ENCODE results near the gene SLC10A7.

The SLC10A7 gene

GRCh38 chr4:146256328-146256727 lies 265.4 kb downstream of the SLC10A7 start:
- no peak for DNase-seq (ENCODE audit: low spot score)

GRCh38 chr4:146255874-146256273 lies 265.9 kb downstream of the SLC10A7 start:
- DNase-seq (ENCODE audit: low spot score), result peak; percentile 24

GRCh38 chr4:146255463-146255862 lies 266.3 kb downstream of the SLC10A7 start:
- DNase-seq (ENCODE audit: low spot score), result no peak

- no peak for DNase-seq (ENCODE audit: low spot score)
Measured at GRCh38 chr4:146252969-146253611, 268.6 kb downstream of the SLC10A7 start.

GRCh38 chr4:146247356-146247755 lies 274.4 kb downstream of the SLC10A7 start:
- no peak for DNase-seq (ENCODE audit: low spot score)

- DNase-seq (ENCODE audit: low spot score), result no peak
Measured at GRCh38 chr4:146246381-146246780, 275.4 kb downstream of the SLC10A7 start.

- DNase-seq (ENCODE audit: low spot score), result no peak
Measured at GRCh38 chr4:146245850-146246249, 275.9 kb downstream of the SLC10A7 start.

- no peak for DNase-seq (ENCODE audit: low spot score)
Measured at GRCh38 chr4:146245246-146245645, 276.5 kb downstream of the SLC10A7 start.

GRCh38 chr4:146244496-146244895 lies 277.2 kb downstream of the SLC10A7 start:
- no peak for DNase-seq (ENCODE audit: low spot score)

- no peak for DNase-seq (ENCODE audit: low spot score)
Measured at GRCh38 chr4:146243883-146244277, 277.9 kb downstream of the SLC10A7 start.

- DNase-seq (ENCODE audit: low spot score), result peak; percentile 34
Measured at GRCh38 chr4:146243141-146243882, 278.4 kb downstream of the SLC10A7 start.

GRCh38 chr4:146238107-146238506 lies 283.6 kb downstream of the SLC10A7 start:
- no peak for DNase-seq (ENCODE audit: low spot score)

GRCh38 chr4:146237092-146237491 lies 284.6 kb downstream of the SLC10A7 start:
- DNase-seq (ENCODE audit: low spot score), result no peak

GRCh38 chr4:146236216-146236615 lies 285.5 kb downstream of the SLC10A7 start:
- no peak for DNase-seq (ENCODE audit: low spot score)

GRCh38 chr4:146235654-146236177 lies 286.0 kb downstream of the SLC10A7 start:
- no peak for DNase-seq (ENCODE audit: low spot score)

- DNase-seq (ENCODE audit: low spot score), result no peak
Measured at GRCh38 chr4:146232131-146232722, 289.5 kb downstream of the SLC10A7 start.

GRCh38 chr4:146229406-146229805 lies 292.3 kb downstream of the SLC10A7 start:
- DNase-seq (ENCODE audit: low spot score), result no peak

- DNase-seq (ENCODE audit: low spot score), result no peak
Measured at GRCh38 chr4:146224326-146224966, 297.3 kb downstream of the SLC10A7 start.

- DNase-seq (ENCODE audit: low spot score), result peak; percentile 48
Measured at GRCh38 chr4:146222313-146222712, 299.4 kb downstream of the SLC10A7 start.

GRCh38 chr4:146214238-146214637 lies 307.5 kb downstream of the SLC10A7 start, which contains the start of gene REELD1:
TSS of gene REELD1 (plus strand) at chr4:146214538. CDS start at chr4:146216953, 2,415 bp downstream.
- DNase-seq (ENCODE audit: low spot score), result no peak

- DNase-seq (ENCODE audit: low spot score), result no peak
Measured at GRCh38 chr4:146212781-146213180, 309.0 kb downstream of the SLC10A7 start.

GRCh38 chr4:146211440-146211839 lies 310.3 kb downstream of the SLC10A7 start:
- no peak for DNase-seq (ENCODE audit: low spot score)

Data from AG08396 (cell line).